GM18508 (cell line): ENCODE measurements around the gene MAPK8IP3.
"Not testable (repeated sequence)": the region's sequence is repeated elsewhere in the genome, so short reads cannot be mapped to it uniquely, and the experiment has no call there.

ENCODE experiments used
- ATAC-seq: cut with Tn5 transposase; IDR thresholded peaks from one replicate; pipeline ENCODE4 v1.9.1; 2021; ENCODE audit warnings: moderate number of reproducible peaks; ENCODE audit not compliant: insufficient read depth, unreplicated experiment

MAPK8IP3 gene

DNA sequence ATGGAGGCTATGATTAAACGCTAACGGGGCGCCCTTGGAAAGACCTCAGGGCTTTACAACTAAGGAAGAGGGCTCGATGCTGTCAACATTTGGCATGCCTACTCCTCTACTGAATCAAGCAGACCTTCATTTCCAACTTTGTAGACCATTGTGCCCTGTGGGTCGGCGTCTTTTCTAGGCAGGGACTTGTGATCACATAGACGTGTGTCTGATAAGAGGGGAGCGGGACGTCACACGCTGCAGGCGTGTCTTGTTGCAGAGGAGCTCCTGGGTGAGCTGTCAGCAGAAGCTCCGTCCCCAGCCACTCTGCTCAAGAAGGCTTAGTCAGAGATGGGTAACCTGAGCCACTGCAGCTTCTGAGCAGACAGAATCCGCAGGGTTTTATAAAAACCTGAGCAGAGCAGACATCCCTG is 2.8 kb downstream of the MAPK8IP3 start:
- no peak for ATAC-seq

DNA sequence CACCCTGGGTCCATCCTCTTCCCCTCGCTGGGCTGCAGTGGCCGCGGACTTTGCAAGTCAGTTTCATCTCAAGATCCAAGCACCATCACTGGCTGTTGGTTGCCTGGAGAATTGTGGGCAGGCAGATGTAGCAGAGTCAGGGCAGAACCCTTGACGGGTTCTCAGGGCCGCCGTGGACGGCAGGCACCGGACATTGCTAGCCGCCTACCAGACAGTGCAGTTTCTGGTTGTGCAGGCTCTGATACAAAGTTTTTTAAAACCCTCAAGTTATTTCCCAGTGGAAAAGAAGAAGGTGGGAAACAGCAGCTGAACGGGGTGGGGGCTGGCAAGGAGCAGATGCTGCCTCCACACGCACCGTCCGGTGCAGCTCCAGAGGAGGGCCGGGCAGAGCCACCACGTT is 3.4 kb downstream of the MAPK8IP3 start:
- no peak for ATAC-seq

DNA sequence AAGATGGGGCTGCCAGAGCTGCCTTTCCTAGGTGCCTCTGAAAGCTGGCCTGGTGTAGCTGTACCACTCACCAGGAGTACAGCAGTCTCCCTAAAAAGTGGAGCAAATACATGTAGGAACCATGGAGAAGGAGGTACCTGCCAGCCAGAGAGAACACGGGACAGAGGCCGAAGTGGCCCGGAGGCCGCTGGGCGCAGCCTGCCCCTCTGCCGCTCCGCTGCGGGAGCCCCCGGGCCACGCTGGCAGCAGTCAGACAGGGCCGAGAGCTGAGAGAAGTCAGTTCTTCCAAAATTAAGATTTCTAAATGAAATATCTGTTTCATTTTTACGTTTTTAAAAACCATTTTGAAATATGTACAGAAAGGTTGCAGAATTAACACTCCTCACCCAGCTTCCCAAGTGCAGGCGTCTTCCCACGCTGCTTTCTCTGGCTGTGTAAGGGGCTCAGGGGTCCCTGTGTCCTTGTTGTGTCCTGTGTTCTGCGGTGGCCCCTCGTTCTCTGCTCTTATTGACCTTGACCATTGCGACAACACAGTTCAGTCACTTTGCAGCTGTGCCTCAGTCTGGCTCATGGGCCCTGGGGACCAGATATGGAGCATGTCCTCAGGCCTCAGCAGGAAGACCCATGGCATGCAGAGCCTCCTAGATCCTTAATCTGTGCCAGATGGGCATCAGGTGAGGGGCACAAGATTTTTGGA is 5.0 kb downstream of the MAPK8IP3 start:
- no peak for ATAC-seq

DNA sequence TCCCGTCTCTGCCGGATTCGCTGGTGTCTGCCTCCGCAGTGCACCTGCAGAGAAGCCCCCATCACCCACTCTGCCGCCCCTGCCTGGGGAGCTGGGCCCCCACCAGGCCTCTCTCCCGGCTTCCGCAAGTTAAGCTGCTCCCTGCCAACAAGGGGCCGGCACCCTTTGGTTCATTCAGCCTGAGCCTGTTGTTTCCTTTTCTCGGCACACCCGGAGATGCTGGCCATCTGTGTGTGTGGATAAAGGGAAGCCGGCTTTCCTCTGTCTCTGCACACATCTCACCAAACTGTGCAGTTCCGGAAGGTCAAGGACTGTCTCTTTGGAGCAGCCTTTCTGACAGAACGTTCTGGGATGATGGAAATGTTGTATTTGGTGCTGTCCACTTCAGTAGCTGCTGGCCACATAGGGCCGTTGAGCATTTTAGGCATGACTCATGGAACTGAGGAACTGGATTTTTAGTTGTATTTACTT is 6.8 kb downstream of the MAPK8IP3 start:
- ATAC-seq: no peak

DNA sequence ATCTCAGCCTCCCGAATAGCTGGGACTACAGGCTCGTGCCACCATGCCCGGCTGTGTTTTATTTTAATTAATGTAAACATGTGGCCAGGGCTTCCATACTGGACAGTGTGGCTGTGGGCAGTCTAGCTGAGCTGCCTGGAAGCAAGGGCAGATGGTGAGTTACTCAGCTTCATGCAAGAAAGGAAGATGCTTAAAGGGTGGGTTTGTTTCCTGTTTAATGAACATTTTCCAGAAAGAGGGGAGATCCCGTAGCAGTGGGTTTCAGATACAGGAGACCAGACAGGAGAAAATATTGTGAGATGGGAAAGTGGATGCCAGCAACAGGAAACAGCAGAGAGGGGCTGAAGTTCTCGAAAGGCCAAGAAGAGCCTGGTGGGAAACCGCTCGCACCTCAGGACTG is 7.3 kb downstream of the MAPK8IP3 start:
- ATAC-seq: no peak

DNA sequence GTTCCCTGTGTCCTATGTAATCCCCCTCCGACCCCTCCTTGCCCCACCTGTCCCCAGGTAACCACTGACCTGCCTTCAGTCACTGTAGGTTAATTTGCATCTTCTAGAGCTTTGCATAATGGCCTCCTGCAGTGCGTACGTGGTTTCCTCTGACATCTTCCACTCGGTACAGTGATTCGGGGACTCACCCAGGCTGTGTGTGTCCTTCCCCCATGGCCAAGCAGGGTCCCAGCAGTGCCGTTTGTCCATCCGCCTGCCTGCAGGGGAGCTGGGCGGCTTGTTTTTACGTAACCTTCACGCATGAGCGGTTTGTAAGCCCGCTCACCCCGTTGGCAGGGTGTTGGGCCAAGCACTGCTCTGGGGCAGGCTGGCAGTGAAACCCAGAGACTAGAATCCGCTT is 7.9 kb downstream of the MAPK8IP3 start:
- no peak for ATAC-seq

DNA sequence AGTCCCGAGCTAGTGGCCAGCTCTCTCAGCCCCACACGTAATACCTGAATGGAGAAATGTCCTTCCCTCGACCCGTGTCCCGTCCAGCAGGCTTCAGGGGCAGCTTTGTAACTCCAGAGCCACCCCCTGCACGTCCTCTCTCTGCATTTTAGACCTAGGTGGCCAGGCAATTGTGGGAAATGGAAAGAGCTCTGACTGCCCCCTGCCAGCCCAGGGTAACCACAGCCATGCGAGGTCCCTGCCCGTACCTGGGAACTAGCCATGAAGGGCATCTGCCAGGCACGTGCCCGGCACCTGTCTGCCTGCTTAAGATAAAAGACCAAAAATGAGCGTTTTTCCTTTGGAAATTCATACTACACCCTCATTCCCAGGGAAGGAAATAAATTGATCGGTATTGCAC is 9.2 kb downstream of the MAPK8IP3 start:
- ATAC-seq: no peak

DNA sequence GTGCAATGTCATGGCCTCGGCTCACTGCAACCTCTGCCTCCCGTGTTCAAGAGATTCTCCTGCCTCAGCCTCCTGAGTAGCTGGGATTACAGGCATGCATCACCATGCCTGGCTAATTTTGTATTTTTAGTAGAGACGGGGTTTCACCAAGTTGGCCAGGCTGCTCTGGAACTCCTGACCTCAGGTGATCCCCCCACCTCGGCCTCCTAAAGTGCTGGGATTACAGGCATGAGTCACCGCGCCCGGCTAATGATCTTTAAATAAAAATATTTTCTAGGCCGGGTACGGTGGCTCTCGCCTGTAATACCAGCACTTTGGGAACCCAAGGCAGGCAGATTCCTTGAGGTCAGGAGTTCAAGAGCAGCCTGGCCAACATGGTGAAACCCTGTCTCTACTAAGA is 12.2 kb downstream of the MAPK8IP3 start:
- ATAC-seq: not testable (repeated sequence)

DNA sequence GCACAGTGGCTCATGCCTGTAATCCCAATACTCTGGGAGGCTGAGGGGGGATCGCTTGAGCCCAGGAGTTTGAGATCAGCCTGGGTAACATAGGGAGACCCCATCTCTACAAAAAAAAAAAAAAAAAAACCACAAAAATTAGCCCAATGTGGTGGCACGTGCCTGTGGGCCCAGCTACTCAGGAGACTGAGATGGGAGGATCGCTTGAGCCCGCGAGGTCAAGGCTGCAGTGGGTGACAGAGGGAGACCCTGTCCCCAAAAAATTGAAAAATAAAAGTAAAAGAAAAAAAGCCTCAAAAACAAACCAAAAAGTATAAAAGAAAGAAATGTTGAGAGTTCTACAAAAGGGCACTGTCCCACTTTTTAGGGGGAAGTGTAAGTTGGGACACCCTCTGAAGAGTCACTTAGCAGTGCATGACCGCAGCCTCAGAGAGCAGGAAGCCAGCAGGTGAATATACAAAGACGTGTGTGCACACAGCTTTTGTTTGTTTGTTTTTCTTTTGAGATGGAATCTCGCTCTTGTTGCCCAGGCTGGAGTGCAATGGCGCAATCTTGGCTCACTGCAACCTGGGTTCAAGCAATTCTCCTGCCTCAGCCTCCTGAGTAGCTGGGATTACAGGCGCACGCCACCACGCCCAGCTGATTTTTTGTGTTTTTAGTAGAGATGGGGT is 13.7 kb downstream of the MAPK8IP3 start:
- not testable (repeated sequence) for ATAC-seq

DNA sequence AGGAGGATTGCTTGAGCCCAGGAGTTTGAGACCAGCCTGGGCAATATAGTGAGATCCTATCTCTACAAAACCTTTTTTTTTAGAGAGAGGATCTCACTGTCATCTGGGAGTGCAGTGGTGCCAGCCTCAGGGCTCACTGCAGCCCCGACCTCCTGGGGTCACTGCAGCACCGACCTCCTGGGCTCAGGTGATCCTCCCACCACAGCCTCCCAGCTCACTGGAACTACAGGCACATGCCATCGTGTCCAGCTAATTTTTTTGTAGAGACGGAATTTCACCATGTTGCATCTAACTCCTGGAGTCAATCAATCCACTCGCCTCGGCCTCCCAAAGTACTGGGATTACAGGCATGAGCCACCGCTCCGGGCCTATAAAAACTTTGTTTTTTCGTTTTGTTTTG is 15.4 kb downstream of the MAPK8IP3 start:
- no peak for ATAC-seq

DNA sequence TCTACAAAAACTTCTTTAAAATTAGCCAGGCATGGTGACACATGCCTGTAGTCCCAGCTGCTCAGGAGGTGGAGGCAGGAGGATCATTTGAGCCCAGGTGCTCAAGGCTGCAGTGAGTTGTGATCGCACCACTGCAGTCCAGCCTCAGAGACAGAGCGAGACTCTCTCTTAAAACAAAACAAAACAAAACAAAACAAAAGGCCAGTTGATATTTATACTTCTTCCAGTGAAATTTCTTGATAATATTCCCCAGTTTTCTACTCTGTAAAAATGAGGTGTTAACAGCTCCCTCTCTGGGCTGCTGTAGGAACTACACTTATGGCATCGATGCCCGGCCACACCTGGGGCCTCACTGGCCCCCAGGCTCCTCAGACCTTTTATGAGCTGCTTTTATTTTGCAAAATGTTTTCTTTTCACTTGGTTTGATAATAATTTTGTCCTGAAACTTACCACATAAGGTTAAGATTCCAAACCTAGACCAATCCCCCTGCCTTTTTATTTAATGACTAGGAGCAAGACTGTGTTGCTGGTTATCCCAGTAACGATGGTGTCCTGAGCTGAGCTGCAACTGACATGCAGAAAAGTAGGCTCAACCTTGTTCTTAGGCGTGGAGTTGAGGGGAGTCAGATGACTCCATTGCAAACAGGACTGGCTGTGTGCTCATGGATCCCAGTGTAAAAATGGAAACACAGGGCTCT is 17.6 kb downstream of the MAPK8IP3 start:
- ATAC-seq: no peak

DNA sequence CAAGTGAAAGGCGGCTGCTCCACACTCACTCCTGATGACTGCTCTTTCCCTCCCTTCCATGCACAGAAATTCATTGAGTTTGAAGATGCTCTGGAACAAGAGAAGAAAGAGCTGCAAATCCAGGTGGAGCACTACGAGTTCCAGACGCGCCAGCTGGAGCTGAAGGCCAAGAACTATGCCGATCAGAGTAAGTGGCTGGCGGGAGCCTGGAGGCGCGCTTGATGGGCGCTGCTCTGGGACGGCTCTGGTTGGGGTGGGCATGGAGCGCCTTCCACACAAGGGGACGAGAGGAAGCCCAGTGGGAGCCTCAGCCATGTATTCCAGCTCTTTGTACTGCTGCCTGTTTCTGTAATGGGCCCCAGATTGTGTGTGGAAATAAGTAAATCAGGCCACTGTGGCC is 18.5 kb downstream of the MAPK8IP3 start:
- ATAC-seq: no peak

DNA sequence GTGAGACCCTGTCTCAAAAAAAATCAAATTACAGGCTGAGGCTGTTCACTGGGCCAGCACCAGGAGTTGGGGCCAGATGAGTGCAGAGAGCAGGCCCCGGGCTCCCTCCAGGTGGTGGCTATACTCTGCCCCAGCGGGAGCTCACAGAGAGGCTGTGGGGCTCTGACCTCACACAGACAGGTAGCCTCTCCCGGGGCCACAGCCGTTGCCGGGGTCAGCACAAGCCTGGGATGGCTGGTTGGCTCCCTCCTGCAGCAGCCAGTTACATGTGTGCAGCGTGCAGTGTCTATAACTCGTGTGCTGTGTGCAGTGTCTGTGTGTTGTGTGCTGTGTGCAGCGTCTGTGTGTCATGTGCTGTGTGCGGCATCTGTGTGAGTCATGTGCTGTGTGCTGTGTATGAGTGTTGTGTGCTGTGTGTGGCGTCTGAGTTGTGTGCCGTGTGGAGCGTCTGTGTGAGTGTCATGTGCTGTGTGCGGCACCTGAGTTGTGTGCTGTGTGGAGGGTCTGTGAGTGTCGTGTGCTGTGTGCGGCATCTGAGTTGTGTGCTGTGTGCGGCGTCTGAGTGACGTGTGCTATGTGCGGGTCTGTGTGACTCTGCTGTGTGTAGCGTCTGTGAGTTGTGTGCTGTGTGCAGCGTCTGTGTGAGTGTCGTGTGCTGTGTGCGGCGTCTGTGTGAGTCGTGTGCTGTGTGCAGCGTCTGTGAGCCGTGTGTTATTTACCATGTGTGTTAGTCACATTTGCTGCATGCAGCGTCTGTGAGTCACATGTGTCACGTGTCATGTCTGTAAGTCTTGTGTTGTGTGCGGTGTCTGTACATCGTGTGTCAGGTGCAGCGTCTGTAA is 20.9 kb downstream of the MAPK8IP3 start:
- ATAC-seq: no peak

DNA sequence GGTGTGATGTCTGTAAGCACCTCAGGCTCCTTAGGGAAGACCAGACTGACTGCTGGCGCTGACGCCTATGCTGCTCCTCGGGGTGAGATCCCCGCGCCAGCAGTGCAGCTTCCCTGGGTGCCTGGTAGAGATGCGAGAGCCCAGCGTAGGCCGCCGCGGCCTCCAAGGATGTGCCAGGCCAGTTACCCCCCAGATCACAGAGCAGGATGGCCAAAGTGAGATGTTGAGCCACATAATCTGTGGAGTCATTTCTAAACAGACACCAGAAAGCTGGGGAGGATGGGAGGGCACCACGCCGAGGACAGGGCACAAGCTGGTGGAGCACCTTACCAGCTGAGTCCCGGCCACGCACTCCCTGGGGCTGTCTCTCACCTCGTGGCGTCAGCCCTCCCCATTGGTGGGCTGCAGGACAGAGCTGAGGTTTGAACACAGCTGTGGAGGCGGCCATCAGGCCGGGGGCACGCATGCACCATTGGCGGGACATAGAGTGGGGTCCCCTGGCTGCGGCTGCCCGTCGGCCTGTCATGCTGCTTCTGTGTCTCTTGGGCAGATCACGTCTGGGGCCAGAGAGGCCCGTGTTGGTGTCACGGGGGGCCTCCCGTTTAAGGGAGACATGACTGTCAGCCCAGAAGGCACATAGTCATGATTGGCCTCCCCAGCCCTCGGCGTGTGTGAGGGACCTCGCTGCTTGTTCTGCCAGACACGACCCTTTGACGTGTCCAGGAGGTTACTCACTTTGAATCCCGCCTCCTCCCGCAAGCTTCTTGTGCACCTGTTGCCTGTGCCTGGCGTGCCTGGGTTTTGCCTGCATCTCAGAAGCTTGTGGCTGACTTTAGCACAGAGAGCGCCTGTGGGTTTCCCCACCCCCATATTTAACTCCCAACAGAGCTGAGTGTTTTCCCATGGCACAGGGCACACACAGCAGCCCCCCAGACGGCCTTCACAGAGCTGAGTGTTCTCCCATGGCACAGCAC is 21.9 kb downstream of the MAPK8IP3 start:
- no peak for ATAC-seq

DNA sequence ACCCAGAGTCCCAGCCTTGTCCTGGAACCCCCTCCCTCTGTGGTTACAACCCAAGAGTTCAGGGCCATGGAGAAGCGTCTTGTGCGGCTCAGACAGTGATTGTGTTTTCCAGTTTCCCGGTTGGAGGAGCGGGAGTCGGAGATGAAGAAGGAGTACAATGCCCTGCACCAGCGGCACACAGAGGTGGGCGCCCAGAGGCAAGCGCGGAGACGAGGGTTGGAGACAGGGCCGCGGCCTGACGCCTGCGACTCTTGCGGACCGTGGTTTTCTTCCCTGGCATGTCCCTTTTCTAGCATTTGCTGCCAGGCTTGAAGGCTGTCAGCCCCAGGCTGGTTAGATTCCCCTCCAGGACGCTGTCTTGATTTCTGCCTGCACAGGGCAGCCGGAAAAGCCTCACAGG is 23.0 kb downstream of the MAPK8IP3 start:
- ATAC-seq: no peak

DNA sequence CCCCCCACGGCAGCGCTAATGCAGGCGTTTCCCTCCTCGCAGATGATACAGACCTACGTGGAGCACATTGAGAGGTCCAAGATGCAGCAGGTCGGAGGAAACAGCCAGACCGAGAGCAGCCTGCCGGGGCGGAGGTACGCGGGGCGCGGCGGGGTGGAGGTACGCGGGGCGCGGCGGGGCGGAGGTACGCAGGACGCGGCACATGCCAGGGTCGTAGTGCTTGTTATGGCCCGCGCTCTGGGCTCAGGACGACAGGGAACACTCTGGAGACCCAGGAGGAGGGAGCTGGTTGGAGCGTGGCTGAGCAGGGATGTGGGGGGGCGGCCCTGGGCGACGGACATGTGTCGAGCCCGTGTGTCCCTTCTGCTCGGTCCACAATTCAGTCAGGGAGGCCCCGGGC is 23.4 kb downstream of the MAPK8IP3 start:
- no peak for ATAC-seq

DNA sequence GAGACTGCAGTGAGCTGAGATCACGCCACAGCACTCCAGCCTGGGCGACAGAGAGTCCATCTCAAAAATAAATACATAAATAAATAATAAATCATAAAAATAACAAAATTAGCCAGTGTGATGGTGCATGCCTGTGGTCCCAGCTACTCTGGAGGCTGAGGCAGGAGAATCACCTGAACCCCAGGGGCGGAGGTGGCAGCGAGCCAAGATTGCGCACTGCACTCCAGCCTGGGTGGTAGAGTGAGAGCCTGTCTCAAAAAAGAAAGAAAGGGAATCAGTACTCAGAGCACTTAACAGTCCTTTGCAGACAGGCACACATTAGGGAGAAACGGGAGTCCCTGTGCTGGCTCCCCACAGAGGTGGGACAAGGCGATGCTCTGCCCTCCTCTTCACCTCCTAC is 25.1 kb downstream of the MAPK8IP3 start:
- ATAC-seq: no peak

DNA sequence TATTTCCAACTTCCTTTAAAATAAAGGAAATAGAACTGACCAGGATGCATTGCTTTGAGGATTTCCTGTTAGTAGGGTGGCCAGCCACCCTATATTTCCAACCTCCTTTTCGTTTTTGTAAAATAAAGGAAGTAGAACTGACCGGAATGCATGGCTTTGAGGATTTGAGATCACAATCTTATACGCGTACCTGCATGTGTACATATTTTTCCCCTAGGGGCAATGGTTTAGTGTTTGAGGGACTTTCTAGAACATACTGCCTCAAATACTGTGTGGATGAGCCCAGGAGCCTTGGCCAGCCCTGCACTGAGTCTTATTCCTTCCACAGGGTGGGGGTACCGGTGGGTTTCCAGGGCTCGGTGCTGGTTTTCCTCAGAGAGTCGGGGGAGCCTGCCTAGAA is 25.6 kb downstream of the MAPK8IP3 start:
- no peak for ATAC-seq

DNA sequence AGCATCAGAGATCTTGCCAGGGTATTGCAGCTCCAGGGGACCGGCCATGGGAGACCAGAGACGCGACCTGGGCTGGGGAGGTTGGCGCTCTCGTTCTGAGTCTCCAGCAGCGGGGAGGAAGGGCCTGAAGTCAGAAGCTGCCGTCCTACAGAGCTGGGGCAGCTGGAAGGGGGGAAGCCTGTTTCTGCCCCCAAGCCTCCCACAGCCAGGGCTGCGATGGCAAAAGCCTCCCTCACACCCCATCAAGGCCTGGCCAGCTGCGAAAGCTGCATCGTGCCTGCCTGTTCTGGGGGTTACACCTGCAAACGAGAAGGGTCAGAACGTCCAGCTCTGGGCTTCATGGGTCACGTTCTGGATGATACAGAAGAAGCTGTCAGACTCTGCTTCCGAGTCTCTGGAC is 26.1 kb downstream of the MAPK8IP3 start:
- ATAC-seq: no peak
